Coronary artery (tissue), 2 donors: Measurements from ENCODE around the gene PIGN.

Experiments
- DNase-seq: peaks from one replicate; pipeline ENCODE4 v3.0.0-alpha.2; 2017; ENCODE audit warnings: low spot score
- H3K27ac ChIP-seq, 2 donors: fragments of 200-600 bp; sonication (generic); one replicate each; pipeline ENCODE4 v1.5.1; 2016 to 2019
- H3K4me3 ChIP-seq: fragments of 200-600 bp; sonication (generic); 2 replicates; pipeline ENCODE4 v1.5.1; 2016; ENCODE audit warnings: mild to moderate bottlenecking, moderate library complexity
- CTCF ChIP-seq: fragments of 200-600 bp; sonication (generic); IDR thresholded peaks from one replicate; pipeline ENCODE4 v1.5.1; 2019; ENCODE audit warnings: antibody characterized with exemption

Gene PIGN

GRCh38 chr18:62164310-62164709 is 22.5 kb downstream of the PIGN start:
- Histone ChIP-seq H3K4me3 (no peak overlapping the region), H3K27ac (no peak overlapping the region)
- no peak for DNase-seq
- no peak for TF ChIP-seq CTCF

GRCh38 chr18:62157843-62158242 is 29.0 kb downstream of the PIGN start:
- no peak for TF ChIP-seq CTCF
- DNase-seq: no peak
- Histone ChIP-seq H3K27ac (no peak overlapping the region), H3K4me3 (no peak overlapping the region)

GRCh38 chr18:62152844-62153243 is 34.0 kb downstream of the PIGN start:
- no peak for DNase-seq
- Histone ChIP-seq H3K4me3 (no peak overlapping the region), H3K27ac (no peak overlapping the region)
- no peak for TF ChIP-seq CTCF

- Histone ChIP-seq H3K27ac (no peak overlapping the region), H3K4me3 (no peak overlapping the region)
- TF ChIP-seq CTCF: no peak
- no peak for DNase-seq
Measured at GRCh38 chr18:62151068-62151771, 35.6 kb downstream of the PIGN start.

GRCh38 chr18:62144338-62144737 is 42.5 kb downstream of the PIGN start:
- Histone ChIP-seq H3K27ac (no peak overlapping the region), H3K4me3 (no peak overlapping the region)
- no peak for TF ChIP-seq CTCF
- no peak for DNase-seq

GRCh38 chr18:62140259-62140658 is 46.6 kb downstream of the PIGN start:
- DNase-seq: no peak
- Histone ChIP-seq H3K4me3 (no peak overlapping the region), H3K27ac (no peak overlapping the region)
- TF ChIP-seq CTCF: no peak

- no peak for TF ChIP-seq CTCF
- Histone ChIP-seq H3K27ac (no peak overlapping the region), H3K4me3 (no peak overlapping the region)
- DNase-seq: no peak
Measured at GRCh38 chr18:62138461-62139235, 48.2 kb downstream of the PIGN start.
